Measurements from ENCODE around the gene UHRF2.

DNA sequence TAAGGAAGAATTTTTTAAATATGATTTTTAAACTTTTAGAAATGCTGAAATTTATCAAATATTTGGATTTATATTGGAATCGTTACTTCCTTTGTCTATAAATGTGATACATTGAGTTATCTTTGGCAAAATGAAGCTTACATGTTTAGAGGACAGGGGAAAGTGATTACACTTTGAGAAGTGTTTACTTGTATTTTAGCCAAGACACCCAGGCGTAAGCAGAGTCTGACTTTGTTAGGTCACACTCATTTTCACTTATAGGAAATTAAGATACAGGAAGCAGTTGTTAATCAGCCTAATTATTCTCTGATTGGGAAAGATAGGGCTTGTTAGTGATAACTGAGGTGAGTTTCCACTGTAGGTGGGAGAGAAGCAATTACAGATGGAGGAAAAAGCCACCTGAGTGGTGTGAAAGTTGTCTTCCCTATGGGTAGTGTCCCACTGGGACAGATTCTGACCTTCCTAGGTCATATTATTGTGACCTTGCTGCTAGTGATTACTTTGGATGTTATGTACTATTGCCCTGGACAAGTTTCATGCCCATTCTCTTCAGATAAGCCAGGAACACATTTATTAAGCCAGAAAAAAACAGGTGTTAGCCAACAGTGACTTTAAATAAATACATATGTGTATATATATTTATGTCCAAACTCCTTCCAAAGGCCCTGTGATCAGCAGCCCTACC is 88.7 kb downstream of the UHRF2 start:
- TF ChIP-seq, protein P1, sequence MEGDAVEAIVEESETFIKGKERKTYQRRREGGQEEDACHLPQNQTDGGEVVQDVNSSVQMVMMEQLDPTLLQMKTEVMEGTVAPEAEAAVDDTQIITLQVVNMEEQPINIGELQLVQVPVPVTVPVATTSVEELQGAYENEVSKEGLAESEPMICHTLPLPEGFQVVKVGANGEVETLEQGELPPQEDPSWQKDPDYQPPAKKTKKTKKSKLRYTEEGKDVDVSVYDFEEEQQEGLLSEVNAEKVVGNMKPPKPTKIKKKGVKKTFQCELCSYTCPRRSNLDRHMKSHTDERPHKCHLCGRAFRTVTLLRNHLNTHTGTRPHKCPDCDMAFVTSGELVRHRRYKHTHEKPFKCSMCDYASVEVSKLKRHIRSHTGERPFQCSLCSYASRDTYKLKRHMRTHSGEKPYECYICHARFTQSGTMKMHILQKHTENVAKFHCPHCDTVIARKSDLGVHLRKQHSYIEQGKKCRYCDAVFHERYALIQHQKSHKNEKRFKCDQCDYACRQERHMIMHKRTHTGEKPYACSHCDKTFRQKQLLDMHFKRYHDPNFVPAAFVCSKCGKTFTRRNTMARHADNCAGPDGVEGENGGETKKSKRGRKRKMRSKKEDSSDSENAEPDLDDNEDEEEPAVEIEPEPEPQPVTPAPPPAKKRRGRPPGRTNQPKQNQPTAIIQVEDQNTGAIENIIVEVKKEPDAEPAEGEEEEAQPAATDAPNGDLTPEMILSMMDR (IDR thresholded peaks at IDR 0.05), result no peak
- no peak for TF ChIP-seq POLR2A (IDR thresholded peaks at IDR 0.05)
